ENCODE data around the gene CAV2. TPM values are rescaled to one million over a fixed set of nuclear protein-coding genes. Genes with fewer than 3 reads are reported as not detected.
"Not testable (repeated sequence)": the region's sequence is repeated elsewhere in the genome, so short reads cannot be mapped to it uniquely, and the experiment has no call there.

Gene CAV2
- total RNA-seq, 1 experiment from 2014 or later: 18.1 TPM

GRCh38 chr7:116477625-116478024, 21.9 kb upstream of the CAV2 start:
- no peaks in the 10 kb centered on the region for H3K4me1 ChIP-seq
- no peak overlapping the region for H3K4me3 ChIP-seq (ENCODE audit: low read depth, low read length)
- intact Hi-C loops (cut with micrococcal nuclease; ENCODE audit: unreplicated experiment): no loop called here
- no peaks in the 10 kb centered on the region for H3K36me3 ChIP-seq (ENCODE audit: control insufficient read depth, insufficient read depth, low read length)
- Mint-ChIP-seq H3K4me3 (ENCODE audit: unreplicated experiment) (no peak overlapping the region), H3K36me3 (ENCODE audit: insufficient read depth, unreplicated experiment) (no peaks in the 10 kb centered on the region), H3K9me3 (ENCODE audit: unreplicated experiment) (no peaks in the 10 kb centered on the region), H3K4me1 (ENCODE audit: low read depth, unreplicated experiment) (peaks cover 12% of the 10 kb centered on the region), H3K27me3 (ENCODE audit: insufficient read depth, unreplicated experiment) (no peaks in the 10 kb centered on the region), H3K27ac (ENCODE audit: unreplicated experiment) (no peak overlapping the region)
- BruUV-seq (replicated peaks): no TSS peak
- ChIA-PET POLR2A (no interaction called here), CTCF (no interaction called here)
- no peaks in the 10 kb centered on the region for H3K27me3 ChIP-seq (replicated peaks; ENCODE audit: control insufficient read depth, insufficient read depth, low read length)
- DNase-seq: no peak
- TF ChIP-seq CTCF (IDR thresholded peaks at IDR 0.05; ENCODE audit: insufficient read depth in 1 of 2, low read depth in 1 of 2, low read length in 1 of 2, severe bottlenecking in 1 of 2, unreplicated experiment in 1 of 2): no peak
- H3K9me3 ChIP-seq: no peaks in the 10 kb centered on the region

- no peak overlapping the region for H3K27ac Mint-ChIP-seq (ENCODE audit: unreplicated experiment)
- no peak for DNase-seq
- Histone ChIP-seq H3K36me3 (ENCODE audit: control insufficient read depth, insufficient read depth, low read length) (no peaks in the 10 kb centered on the region), H3K4me3 (ENCODE audit: low read depth, low read length) (no peak overlapping the region), H3K9me3 (no peaks in the 10 kb centered on the region), H3K27me3 (replicated peaks; ENCODE audit: control insufficient read depth, insufficient read depth, low read length) (no peaks in the 10 kb centered on the region), H3K4me1 (no peaks in the 10 kb centered on the region)
- H3K4me1 Mint-ChIP-seq (ENCODE audit: low read depth, unreplicated experiment): peaks cover 12% of the 10 kb centered on the region
- POLR2A ChIA-PET: no interaction called here
- H3K9me3 Mint-ChIP-seq (ENCODE audit: unreplicated experiment): no peaks in the 10 kb centered on the region
- no peak overlapping the region for H3K4me3 Mint-ChIP-seq (ENCODE audit: unreplicated experiment)
- H3K36me3 Mint-ChIP-seq (ENCODE audit: insufficient read depth, unreplicated experiment): no peaks in the 10 kb centered on the region
- CTCF ChIA-PET: no interaction called here
- BruUV-seq (replicated peaks): no TSS peak
- no peak for TF ChIP-seq CTCF (IDR thresholded peaks at IDR 0.05; ENCODE audit: insufficient read depth in 1 of 2, low read depth in 1 of 2, low read length in 1 of 2, severe bottlenecking in 1 of 2, unreplicated experiment in 1 of 2)
- intact Hi-C loops (cut with micrococcal nuclease; ENCODE audit: unreplicated experiment): no loop called here
- no peaks in the 10 kb centered on the region for H3K27me3 Mint-ChIP-seq (ENCODE audit: insufficient read depth, unreplicated experiment)
Observed at GRCh38 chr7:116478834-116479233, 20.7 kb upstream of the CAV2 start.

GRCh38 chr7:116483271-116483942, 16.1 kb upstream of the CAV2 start:
- TF ChIP-seq CTCF (IDR thresholded peaks at IDR 0.05; ENCODE audit: insufficient read depth in 1 of 2, low read depth in 1 of 2, low read length in 1 of 2, severe bottlenecking in 1 of 2, unreplicated experiment in 1 of 2): no peak
- Histone ChIP-seq H3K4me3 (ENCODE audit: low read depth, low read length) (no peak overlapping the region), H3K4me1 (no peaks in the 10 kb centered on the region), H3K36me3 (ENCODE audit: control insufficient read depth, insufficient read depth, low read length) (no peaks in the 10 kb centered on the region), H3K9me3 (no peaks in the 10 kb centered on the region), H3K27me3 (replicated peaks; ENCODE audit: control insufficient read depth, insufficient read depth, low read length) (no peaks in the 10 kb centered on the region)
- H3K27me3 Mint-ChIP-seq (ENCODE audit: insufficient read depth, unreplicated experiment): no peaks in the 10 kb centered on the region
- ChIA-PET CTCF (no interaction called here), POLR2A (no interaction called here)
- no peak overlapping the region for H3K4me3 Mint-ChIP-seq (ENCODE audit: unreplicated experiment)
- peaks cover 8% of the 10 kb centered on the region for H3K4me1 Mint-ChIP-seq (ENCODE audit: low read depth, unreplicated experiment)
- BruUV-seq (replicated peaks): no TSS peak
- no peaks in the 10 kb centered on the region for H3K36me3 Mint-ChIP-seq (ENCODE audit: insufficient read depth, unreplicated experiment)
- intact Hi-C loops (cut with micrococcal nuclease; ENCODE audit: unreplicated experiment): no loop called here
- DNase-seq: no peak
- H3K9me3 Mint-ChIP-seq (ENCODE audit: unreplicated experiment): no peaks in the 10 kb centered on the region
- H3K27ac Mint-ChIP-seq (ENCODE audit: unreplicated experiment): no peak overlapping the region

- H3K4me1 ChIP-seq; H3K36me3 Mint-ChIP-seq (ENCODE audit: insufficient read depth, unreplicated experiment); DNase-seq; H3K9me3 ChIP-seq; H3K27me3 Mint-ChIP-seq (ENCODE audit: insufficient read depth, unreplicated experiment); intact Hi-C loops (cut with micrococcal nuclease; ENCODE audit: unreplicated experiment); POLR2A ChIA-PET; H3K4me3 Mint-ChIP-seq (ENCODE audit: unreplicated experiment); H3K9me3 Mint-ChIP-seq (ENCODE audit: unreplicated experiment); H3K4me3 ChIP-seq (ENCODE audit: low read depth, low read length); CTCF ChIA-PET; BruUV-seq (replicated peaks); H3K27me3 ChIP-seq (replicated peaks; ENCODE audit: control insufficient read depth, insufficient read depth, low read length); H3K36me3 ChIP-seq (ENCODE audit: control insufficient read depth, insufficient read depth, low read length); H3K27ac Mint-ChIP-seq (ENCODE audit: unreplicated experiment); H3K4me1 Mint-ChIP-seq (ENCODE audit: low read depth, unreplicated experiment): not testable (repeated sequence)
Observed at GRCh38 chr7:116484389-116484788, 15.1 kb upstream of the CAV2 start.
